ENCODE results near the gene BLOC1S3. TPM values are rescaled to one million over a fixed set of nuclear protein-coding genes. Genes with fewer than 3 reads are reported as not detected.

Gene BLOC1S3
- total RNA-seq, 2 donors from 2014 or later = 9.4 to 11.3 TPM

DNA sequence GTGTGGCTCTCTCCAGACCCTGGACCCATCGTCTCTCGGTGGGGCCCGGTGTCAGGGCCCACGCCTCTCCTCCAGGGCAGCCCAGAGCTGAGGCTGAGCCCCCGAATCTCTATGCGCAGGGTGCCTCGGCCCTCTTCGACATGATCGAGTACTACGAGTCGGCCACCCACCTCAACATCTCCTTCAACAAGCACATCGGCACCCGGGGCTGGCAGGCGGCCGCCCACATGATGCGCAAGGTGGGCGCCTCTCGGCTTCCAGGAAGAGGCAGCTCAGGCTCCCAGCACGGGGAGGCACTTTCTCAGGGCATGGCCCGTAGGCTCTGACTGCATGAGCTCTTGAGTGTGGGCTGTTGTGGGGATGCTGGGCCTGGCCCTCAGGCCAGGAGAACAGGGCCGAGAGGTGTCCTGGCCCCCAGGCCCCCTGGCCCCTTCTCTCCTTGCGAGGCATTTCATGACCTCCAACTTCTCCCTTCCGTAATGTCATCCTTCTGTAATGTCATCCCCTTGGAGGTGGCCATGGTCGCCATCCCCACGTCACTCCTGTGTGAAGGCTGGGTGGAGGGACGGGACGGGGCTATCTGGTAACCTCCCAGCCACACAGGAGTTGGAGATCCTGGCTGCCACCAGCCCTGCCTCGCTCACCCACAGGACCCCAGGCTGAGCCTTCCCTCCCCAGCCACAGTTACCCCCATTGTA lies 37.2 kb upstream of the BLOC1S3 start:
- TF ChIP-seq, protein P1, sequence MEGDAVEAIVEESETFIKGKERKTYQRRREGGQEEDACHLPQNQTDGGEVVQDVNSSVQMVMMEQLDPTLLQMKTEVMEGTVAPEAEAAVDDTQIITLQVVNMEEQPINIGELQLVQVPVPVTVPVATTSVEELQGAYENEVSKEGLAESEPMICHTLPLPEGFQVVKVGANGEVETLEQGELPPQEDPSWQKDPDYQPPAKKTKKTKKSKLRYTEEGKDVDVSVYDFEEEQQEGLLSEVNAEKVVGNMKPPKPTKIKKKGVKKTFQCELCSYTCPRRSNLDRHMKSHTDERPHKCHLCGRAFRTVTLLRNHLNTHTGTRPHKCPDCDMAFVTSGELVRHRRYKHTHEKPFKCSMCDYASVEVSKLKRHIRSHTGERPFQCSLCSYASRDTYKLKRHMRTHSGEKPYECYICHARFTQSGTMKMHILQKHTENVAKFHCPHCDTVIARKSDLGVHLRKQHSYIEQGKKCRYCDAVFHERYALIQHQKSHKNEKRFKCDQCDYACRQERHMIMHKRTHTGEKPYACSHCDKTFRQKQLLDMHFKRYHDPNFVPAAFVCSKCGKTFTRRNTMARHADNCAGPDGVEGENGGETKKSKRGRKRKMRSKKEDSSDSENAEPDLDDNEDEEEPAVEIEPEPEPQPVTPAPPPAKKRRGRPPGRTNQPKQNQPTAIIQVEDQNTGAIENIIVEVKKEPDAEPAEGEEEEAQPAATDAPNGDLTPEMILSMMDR (conservative IDR thresholded peaks at IDR 0.05) = no peak
- Histone ChIP-seq H3K9me3 (ENCODE audit: control insufficient read depth, low read length) (no peaks in the 10 kb centered on the region), H3K4me3 (ENCODE audit: low read length) (no peak overlapping the region), H3K27ac (ENCODE audit: low read depth, low read length) (no peak overlapping the region), H3K36me3 (ENCODE audit: control insufficient read depth, insufficient read depth, low read length) (peaks cover 18% of the 10 kb centered on the region), H3K4me1 (ENCODE audit: control insufficient read depth, insufficient read depth, low read length) (no peaks in the 10 kb centered on the region), H3K27me3 (ENCODE audit: control insufficient read depth, insufficient read depth, low read length, poor library complexity, severe bottlenecking) (no peaks in the 10 kb centered on the region), H3K9ac (ENCODE audit: extremely low read depth, low read length, poor library complexity, severe bottlenecking) (no peak overlapping the region)
- Mint-ChIP-seq H3K9me3 (no peaks in the 10 kb centered on the region), H3K27ac (no peak overlapping the region), H3K27me3 (ENCODE audit: insufficient read depth) (no peaks in the 10 kb centered on the region), H3K4me1 (peaks cover 6% of the 10 kb centered on the region), H3K4me3 (no peak overlapping the region), H3K36me3 (ENCODE audit: low read depth) (peaks cover 30% of the 10 kb centered on the region)
- DNase-seq = no peak
- 95 to 100% methylated on average over 2 to 28 of the region's 28 CpGs for WGBS, 2 experiments (ENCODE audit: insufficient coverage in 1 of 2, insufficient read length in 1 of 2)

DNA sequence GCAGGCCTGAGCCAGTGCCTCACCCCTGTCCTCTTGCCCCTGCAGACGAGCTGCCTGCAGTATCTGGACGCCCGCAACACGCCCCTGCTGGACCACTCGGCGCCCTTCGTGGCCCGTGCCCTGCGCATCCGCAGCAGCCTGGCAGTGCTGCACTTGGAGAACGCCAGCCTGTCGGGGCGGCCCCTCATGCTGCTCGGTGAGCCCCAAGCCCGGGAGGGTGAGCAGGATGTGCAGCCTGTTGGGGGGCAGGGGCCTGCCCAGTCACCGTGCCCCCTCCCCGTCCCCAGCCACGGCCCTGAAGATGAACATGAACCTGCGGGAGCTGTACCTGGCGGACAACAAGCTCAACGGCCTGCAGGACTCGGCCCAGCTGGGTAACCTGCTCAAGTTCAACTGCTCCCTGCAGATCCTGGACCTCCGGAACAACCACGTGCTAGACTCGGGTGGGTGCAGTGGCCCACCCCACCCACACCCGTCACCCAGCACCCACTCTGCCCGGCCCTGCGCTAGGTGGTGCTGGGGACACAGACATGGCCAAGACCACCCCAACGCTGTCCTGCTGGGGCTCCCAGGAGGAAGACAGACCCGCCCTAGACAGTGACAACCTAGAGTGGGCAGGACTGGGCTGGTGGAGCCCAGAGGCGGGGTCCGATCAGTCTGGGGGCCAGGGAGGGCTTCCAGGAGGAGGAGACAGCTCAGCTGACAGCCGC lies 36.4 kb upstream of the BLOC1S3 start:
- H3K4me1 Mint-ChIP-seq = peaks cover 6% of the 10 kb centered on the region
- WGBS, 2 experiments (ENCODE audit: insufficient coverage in 1 of 2, insufficient read length in 1 of 2) = 93 to 94% methylated on average over 24 to 33 of the region's 33 CpGs
- Histone ChIP-seq H3K27me3 (ENCODE audit: control insufficient read depth, insufficient read depth, low read length, poor library complexity, severe bottlenecking) (no peaks in the 10 kb centered on the region), H3K9ac (ENCODE audit: extremely low read depth, low read length, poor library complexity, severe bottlenecking) (no peak overlapping the region), H3K9me3 (ENCODE audit: control insufficient read depth, low read length) (no peaks in the 10 kb centered on the region), H3K4me1 (ENCODE audit: control insufficient read depth, insufficient read depth, low read length) (no peaks in the 10 kb centered on the region), H3K36me3 (ENCODE audit: control insufficient read depth, insufficient read depth, low read length) (peaks cover 22% of the 10 kb centered on the region), H3K4me3 (ENCODE audit: low read length) (no peak overlapping the region), H3K27ac (ENCODE audit: low read depth, low read length) (no peak overlapping the region)
- H3K27me3 Mint-ChIP-seq (ENCODE audit: insufficient read depth) = no peaks in the 10 kb centered on the region
- TF ChIP-seq, protein P1 (conservative IDR thresholded peaks at IDR 0.05) = no peak
- no peaks in the 10 kb centered on the region for H3K9me3 Mint-ChIP-seq
- no peak for DNase-seq
- peaks cover 30% of the 10 kb centered on the region for H3K36me3 Mint-ChIP-seq (ENCODE audit: low read depth)
- H3K4me3 Mint-ChIP-seq = no peak overlapping the region
- H3K27ac Mint-ChIP-seq = no peak overlapping the region

DNA sequence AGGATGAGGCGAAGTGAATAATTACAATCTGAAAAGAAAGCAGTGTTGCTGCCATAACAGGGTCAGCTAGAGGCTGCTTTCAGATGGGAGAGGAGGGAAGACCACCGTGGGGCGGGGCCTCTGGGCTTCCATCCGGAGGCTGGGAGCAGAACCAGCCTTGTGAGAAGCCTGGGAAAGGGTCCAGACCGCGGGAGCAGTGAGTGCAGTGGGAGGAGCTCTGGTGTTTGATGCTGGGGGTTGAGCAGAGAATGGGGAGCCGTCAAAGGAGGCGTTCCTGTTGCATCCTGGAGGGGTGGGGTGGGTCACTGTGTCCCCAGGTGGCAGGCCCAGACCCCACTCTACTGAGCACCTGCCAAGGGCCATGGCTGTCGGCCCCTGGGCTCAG lies 35.9 kb upstream of the BLOC1S3 start:
- H3K4me3 ChIP-seq (ENCODE audit: low read length) = no peak overlapping the region
- Mint-ChIP-seq H3K27me3 (ENCODE audit: insufficient read depth) (no peaks in the 10 kb centered on the region), H3K36me3 (ENCODE audit: low read depth) (peaks cover 32% of the 10 kb centered on the region), H3K9me3 (no peaks in the 10 kb centered on the region), H3K27ac (peak overlapping the region; percentile 21), H3K4me1 (peaks cover 6% of the 10 kb centered on the region), H3K4me3 (no peak overlapping the region)
- H3K9ac ChIP-seq (ENCODE audit: extremely low read depth, low read length, poor library complexity, severe bottlenecking) = no peak overlapping the region
- no peak overlapping the region for H3K27ac ChIP-seq (ENCODE audit: low read depth, low read length)
- no peak for DNase-seq
- no peaks in the 10 kb centered on the region for H3K4me1 ChIP-seq (ENCODE audit: control insufficient read depth, insufficient read depth, low read length)
- WGBS, 2 experiments (ENCODE audit: insufficient coverage in 1 of 2, insufficient read length in 1 of 2) = 92 to 95% methylated on average over 8 to 9 of the region's 9 CpGs
- H3K27me3 ChIP-seq (ENCODE audit: control insufficient read depth, insufficient read depth, low read length, poor library complexity, severe bottlenecking) = no peaks in the 10 kb centered on the region
- TF ChIP-seq, protein P1 (conservative IDR thresholded peaks at IDR 0.05) = no peak
- no peaks in the 10 kb centered on the region for H3K9me3 ChIP-seq (ENCODE audit: control insufficient read depth, low read length)
- H3K36me3 ChIP-seq (ENCODE audit: control insufficient read depth, insufficient read depth, low read length) = peaks cover 22% of the 10 kb centered on the region
